HG02759 (cell line): ENCODE measurements around the gene FBN1.
A peak's percentile ranks its signal among the peaks of the same experiment; 100 is the strongest.

Experiments used
- ATAC-seq: cut with Tn5 transposase; IDR thresholded peaks from one replicate; pipeline ENCODE4 v1.9.1; 2021; ENCODE audit warnings: mild to moderate bottlenecking, moderate library complexity; ENCODE audit not compliant: unreplicated experiment

Gene FBN1

GRCh38 chr15:48623456-48623855 is 22.1 kb downstream of the FBN1 start:
- no peak for ATAC-seq

GRCh38 chr15:48622237-48622636 is 23.3 kb downstream of the FBN1 start:
- no peak for ATAC-seq

- ATAC-seq = no peak
Observed at GRCh38 chr15:48619446-48619845, 26.1 kb downstream of the FBN1 start.

- ATAC-seq = no peak
Observed at GRCh38 chr15:48617619-48618018, 27.9 kb downstream of the FBN1 start.

GRCh38 chr15:48616216-48616615 is 29.3 kb downstream of the FBN1 start:
- ATAC-seq = no peak

- ATAC-seq = no peak
Observed at GRCh38 chr15:48614051-48614450, 31.5 kb downstream of the FBN1 start.

GRCh38 chr15:48609486-48609885 is 36.0 kb downstream of the FBN1 start:
- ATAC-seq = no peak

GRCh38 chr15:48607846-48608245 is 37.7 kb downstream of the FBN1 start:
- ATAC-seq = no peak

GRCh38 chr15:48604567-48604966 is 40.9 kb downstream of the FBN1 start:
- no peak for ATAC-seq

- no peak for ATAC-seq
Observed at GRCh38 chr15:48603922-48604321, 41.6 kb downstream of the FBN1 start.

- ATAC-seq = no peak
Observed at GRCh38 chr15:48603123-48603500, 42.4 kb downstream of the FBN1 start.

GRCh38 chr15:48602358-48603122 is 43.0 kb downstream of the FBN1 start:
- no peak for ATAC-seq

GRCh38 chr15:48601095-48601494 is 44.4 kb downstream of the FBN1 start:
- ATAC-seq = no peak

GRCh38 chr15:48596841-48597240 is 48.7 kb downstream of the FBN1 start:
- peak; percentile 47 for ATAC-seq

- peak; percentile 62 for ATAC-seq
Observed at GRCh38 chr15:48596415-48596814, 49.1 kb downstream of the FBN1 start.

GRCh38 chr15:48595981-48596380 is 49.5 kb downstream of the FBN1 start:
- ATAC-seq = peak; percentile 78

GRCh38 chr15:48592933-48593332 is 52.6 kb downstream of the FBN1 start:
- ATAC-seq = no peak

- ATAC-seq = no peak
Observed at GRCh38 chr15:48592221-48592731, 53.2 kb downstream of the FBN1 start.

- ATAC-seq = no peak
Observed at GRCh38 chr15:48590723-48591122, 54.8 kb downstream of the FBN1 start.

- ATAC-seq = no peak
Observed at GRCh38 chr15:48584812-48585563, 60.5 kb downstream of the FBN1 start.

- no peak for ATAC-seq
Observed at GRCh38 chr15:48584090-48584811, 61.3 kb downstream of the FBN1 start.
